Measurements from ENCODE around the gene UGT1A9. TPM values are rescaled to one million over a fixed set of nuclear protein-coding genes. Genes with fewer than 3 reads are reported as not detected.

The UGT1A9 gene
- total and polyA plus RNA-seq, 2 experiments from 2014 or later, result not detected

DNA sequence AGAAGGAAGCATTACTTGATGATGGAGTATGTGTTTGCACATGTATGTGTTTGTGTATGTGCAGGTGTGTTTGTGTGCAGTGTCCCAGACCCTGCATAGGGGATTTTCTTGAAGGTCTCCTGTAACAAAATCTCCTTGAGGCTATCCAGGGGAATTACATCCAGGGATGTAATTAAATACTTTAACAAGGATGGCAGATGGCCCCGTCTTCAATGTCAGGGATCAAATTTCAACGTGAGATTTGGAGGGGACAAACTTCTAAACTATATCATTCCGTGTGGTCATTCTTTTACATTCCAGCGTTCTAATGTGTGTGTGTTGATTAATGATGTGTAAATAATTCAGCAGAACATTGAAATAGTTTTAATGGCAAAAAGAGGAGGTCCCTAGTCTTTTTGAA, 3.3 kb downstream of the UGT1A9 start:
- WGBS, 2 experiments (ENCODE audit: low coverage in 1 of 2, low lambda C conversion rate in 2 of 2, missing lambda C conversion rate in 2 of 2), result 12 to 17% methylated on average over 4 of the region's 4 CpGs
- no peaks in the 10 kb centered on the region for H3F3A ChIP-seq (ENCODE audit: insufficient read depth)
- H3K4me1 ChIP-seq (ENCODE audit: insufficient read depth), result no peaks in the 10 kb centered on the region
- no peak overlapping the region for H3K9ac ChIP-seq
- H3K79me2 ChIP-seq (ENCODE audit: insufficient read depth), result no peaks in the 10 kb centered on the region
- H4K20me1 ChIP-seq (ENCODE audit: insufficient read depth), result no peaks in the 10 kb centered on the region
- H3K36me3 ChIP-seq (ENCODE audit: low read depth), result no peaks in the 10 kb centered on the region
- no peaks in the 10 kb centered on the region for H3K9me3 ChIP-seq (ENCODE audit: low read depth)
- in situ Hi-C loops (cut with MboI), result no loop called here
- H3K4me2 ChIP-seq (ENCODE audit: unreplicated experiment), result no peak overlapping the region
- H3K27ac ChIP-seq, result no peak overlapping the region
- no peak overlapping the region for H2AFZ ChIP-seq
- no peaks in the 10 kb centered on the region; the same call in 1 of the 2 replicates for H3K27me3 ChIP-seq (replicated peaks; ENCODE audit: insufficient read depth)
- no peak overlapping the region for H3K4me3 ChIP-seq
- no peak for DNase-seq
- no peaks in the 10 kb centered on the region for H3K9me2 ChIP-seq (ENCODE audit: insufficient read depth)
- TF ChIP-seq EZH2 (IDR thresholded peaks at IDR 0.05; ENCODE audit: insufficient read depth, poor library complexity, severe bottlenecking) (no peak), EZH2phosphoT487 (IDR thresholded peaks at IDR 0.05; ENCODE audit: insufficient read depth, low read depth) (no peak)

- no peak overlapping the region for H3K9ac ChIP-seq
- in situ Hi-C loops (cut with MboI), result no loop called here
- no peaks in the 10 kb centered on the region for H3K27me3 ChIP-seq (replicated peaks; ENCODE audit: insufficient read depth)
- no peaks in the 10 kb centered on the region for H4K20me1 ChIP-seq (ENCODE audit: insufficient read depth)
- H3K4me3 ChIP-seq, result no peak overlapping the region
- H3K4me1 ChIP-seq (ENCODE audit: insufficient read depth), result no peaks in the 10 kb centered on the region
- no peak overlapping the region for H2AFZ ChIP-seq
- no peaks in the 10 kb centered on the region for H3F3A ChIP-seq (ENCODE audit: insufficient read depth)
- H3K79me2 ChIP-seq (ENCODE audit: insufficient read depth), result no peaks in the 10 kb centered on the region
- WGBS, 2 experiments (ENCODE audit: low coverage in 1 of 2, low lambda C conversion rate in 2 of 2, missing lambda C conversion rate in 2 of 2), result 35 to 39% methylated on average over 2 of the region's 2 CpGs
- no peak overlapping the region for H3K27ac ChIP-seq
- H3K9me2 ChIP-seq (ENCODE audit: insufficient read depth), result no peaks in the 10 kb centered on the region
- no peaks in the 10 kb centered on the region for H3K36me3 ChIP-seq (ENCODE audit: low read depth)
- TF ChIP-seq EZH2 (IDR thresholded peaks at IDR 0.05; ENCODE audit: insufficient read depth, poor library complexity, severe bottlenecking) (no peak), EZH2phosphoT487 (IDR thresholded peaks at IDR 0.05; ENCODE audit: insufficient read depth, low read depth) (no peak)
- DNase-seq, result peak; percentile 16
- no peaks in the 10 kb centered on the region for H3K9me3 ChIP-seq (ENCODE audit: low read depth)
- no peak overlapping the region for H3K4me2 ChIP-seq (ENCODE audit: unreplicated experiment)
Measured at GRCh38 chr2:233676046-233676445, 4.3 kb downstream of the UGT1A9 start.

DNA sequence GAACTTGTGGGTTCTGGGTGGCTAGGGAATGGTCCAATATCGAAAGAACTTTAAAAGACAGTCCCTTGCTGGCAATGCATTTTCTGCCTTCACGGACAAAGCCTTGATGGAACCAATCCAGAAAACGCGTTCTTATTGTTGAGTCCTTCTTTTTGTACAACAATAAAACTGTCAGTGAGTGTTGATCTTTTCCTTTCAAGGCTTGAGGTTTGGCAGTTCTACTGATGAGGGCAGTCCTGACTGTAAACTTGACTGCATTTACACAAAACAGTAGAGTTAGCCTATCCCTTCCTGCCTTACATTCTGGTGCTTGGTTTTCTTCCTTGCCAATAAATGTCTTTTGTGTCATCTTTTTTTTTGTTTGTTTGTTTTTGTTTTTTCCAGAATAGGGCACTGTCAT, 7.5 kb downstream of the UGT1A9 start:
- Histone ChIP-seq H3K4me2 (ENCODE audit: unreplicated experiment) (no peak overlapping the region), H3K36me3 (ENCODE audit: low read depth) (no peaks in the 10 kb centered on the region), H3F3A (ENCODE audit: insufficient read depth) (no peaks in the 10 kb centered on the region), H3K9ac (no peak overlapping the region), H3K9me2 (ENCODE audit: insufficient read depth) (no peaks in the 10 kb centered on the region), H4K20me1 (ENCODE audit: insufficient read depth) (no peaks in the 10 kb centered on the region), H3K4me3 (no peak overlapping the region), H3K4me1 (ENCODE audit: insufficient read depth) (no peaks in the 10 kb centered on the region), H3K9me3 (ENCODE audit: low read depth) (no peaks in the 10 kb centered on the region), H3K27ac (no peak overlapping the region), H2AFZ (no peak overlapping the region), H3K27me3 (replicated peaks; ENCODE audit: insufficient read depth) (no peaks in the 10 kb centered on the region), H3K79me2 (ENCODE audit: insufficient read depth) (no peaks in the 10 kb centered on the region)
- DNase-seq, result no peak
- WGBS, 2 experiments (ENCODE audit: low coverage in 1 of 2, low lambda C conversion rate in 2 of 2, missing lambda C conversion rate in 2 of 2), result 10 to 12% methylated on average over 4 of the region's 4 CpGs
- in situ Hi-C loops (cut with MboI), result no loop called here
- no peak for TF ChIP-seq EZH2 (IDR thresholded peaks at IDR 0.05; ENCODE audit: insufficient read depth, poor library complexity, severe bottlenecking)
- no peak for TF ChIP-seq EZH2phosphoT487 (IDR thresholded peaks at IDR 0.05; ENCODE audit: insufficient read depth, low read depth)

DNA sequence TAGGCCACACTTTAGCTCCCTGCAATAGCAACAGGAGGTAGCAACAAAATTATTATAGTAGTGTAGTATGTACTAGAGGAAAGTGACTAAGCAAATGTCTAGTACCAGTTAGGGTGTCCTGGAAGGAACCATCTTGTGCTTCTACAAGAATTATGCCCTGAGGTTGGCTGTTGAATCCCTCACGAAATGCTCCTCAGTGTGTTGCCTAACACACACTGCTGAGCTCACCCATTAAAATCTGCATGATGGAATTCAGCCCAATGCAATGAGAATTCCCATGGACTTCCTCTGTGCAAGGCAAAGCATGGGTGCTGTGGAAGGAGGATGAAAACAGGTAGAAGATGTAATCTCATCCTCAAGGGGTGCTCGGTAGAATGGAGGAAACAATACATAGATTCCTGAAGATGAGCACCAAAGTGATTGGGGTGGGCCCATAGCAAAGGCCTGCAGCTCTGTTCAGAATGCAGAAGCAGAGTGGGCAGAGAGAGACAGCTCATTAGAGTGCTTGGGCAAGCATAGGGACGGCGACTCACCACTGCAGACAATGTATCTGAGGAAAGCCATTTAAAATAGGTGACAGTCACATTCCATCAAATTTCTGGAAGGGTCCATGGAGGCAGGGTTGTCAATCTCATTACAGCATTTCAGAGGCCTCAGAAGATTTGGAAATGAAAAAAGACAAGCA, 8.8 kb downstream of the UGT1A9 start:
- Histone ChIP-seq H3K9me3 (ENCODE audit: low read depth) (no peaks in the 10 kb centered on the region), H3F3A (ENCODE audit: insufficient read depth) (no peaks in the 10 kb centered on the region), H3K36me3 (ENCODE audit: low read depth) (no peaks in the 10 kb centered on the region), H3K27me3 (replicated peaks; ENCODE audit: insufficient read depth) (no peaks in the 10 kb centered on the region), H3K9ac (no peak overlapping the region), H3K27ac (no peak overlapping the region), H2AFZ (no peak overlapping the region), H3K4me1 (ENCODE audit: insufficient read depth) (no peaks in the 10 kb centered on the region), H3K9me2 (ENCODE audit: insufficient read depth) (no peaks in the 10 kb centered on the region), H3K4me3 (no peak overlapping the region), H3K4me2 (ENCODE audit: unreplicated experiment) (no peak overlapping the region), H4K20me1 (ENCODE audit: insufficient read depth) (no peaks in the 10 kb centered on the region), H3K79me2 (ENCODE audit: insufficient read depth) (no peaks in the 10 kb centered on the region)
- no peak for TF ChIP-seq EZH2 (IDR thresholded peaks at IDR 0.05; ENCODE audit: insufficient read depth, poor library complexity, severe bottlenecking)
- TF ChIP-seq EZH2phosphoT487 (IDR thresholded peaks at IDR 0.05; ENCODE audit: insufficient read depth, low read depth), result no peak
- in situ Hi-C loops (cut with MboI), result no loop called here
- peak; percentile 2 for DNase-seq
- 42 to 45% methylated on average over 4 of the region's 4 CpGs for WGBS, 2 experiments (ENCODE audit: low coverage in 1 of 2, low lambda C conversion rate in 2 of 2, missing lambda C conversion rate in 2 of 2)
